SK-N-MC (cell line): ENCODE data around the gene ALDH1A2.
"Not testable (repeated sequence)": the region's sequence is repeated elsewhere in the genome, so short reads cannot be mapped to it uniquely, and the experiment has no call there.

ENCODE experiments used
- DNase-seq: peaks from one replicate; pipeline ENCODE4 v3.0.0-alpha.2; 2011; ENCODE audit warnings: low read depth, low spot score
- H3K27ac ChIP-seq: fragments of 200-600 bp; sonication (generic); 2 replicates; pipeline ENCODE4 v1.5.1; 2016; ENCODE audit warnings: mixed run types
- H3K36me3 ChIP-seq: fragments of 200-600 bp; sonication (generic); 2 replicates; pipeline ENCODE4 v1.6.1; 2017; ENCODE audit warnings: antibody characterized with exemption, low read length, mixed read lengths; ENCODE audit not compliant: insufficient read depth
- H3K4me3 ChIP-seq: fragments of 200-600 bp; sonication (generic); 2 replicates; pipeline ENCODE4 v1.5.1; 2016
- H3K9ac ChIP-seq: fragments of 200-600 bp; sonication (generic); 2 replicates; pipeline ENCODE4 v1.8.0; 2017; ENCODE audit warnings: mixed run types, mixed read lengths; ENCODE audit not compliant: insufficient read length
- H3K9me3 ChIP-seq: fragments of 200-600 bp; sonication (generic); 2 replicates; pipeline ENCODE4 v1.6.1; 2017; ENCODE audit warnings: low read depth, mild to moderate bottlenecking, antibody characterized with exemption, low read length, moderate library complexity, mixed read lengths
- EZH2 ChIP-seq: fragments of 200-600 bp; sonication (generic); IDR thresholded peaks from one replicate; pipeline ENCODE4 v1.6.1; 2017; ENCODE audit warnings: antibody characterized with exemption
- FOXP2 ChIP-seq: optimal IDR thresholded peaks from 2 replicates; pipeline ENCODE3; 2011; ENCODE audit warnings: mild to moderate bottlenecking, moderate library complexity; ENCODE audit not compliant: insufficient read depth; ENCODE audit errors: extremely low read length, control extremely low read depth
- POLR2AphosphoS5 ChIP-seq: IDR thresholded peaks from 2 replicates; pipeline ENCODE4 v1.6.1; 2012; ENCODE audit warnings: mild to moderate bottlenecking, low read depth, low read length, borderline replicate concordance

ALDH1A2 gene

GRCh38 chr15:58096529-58097084 lies 31.1 kb upstream of the ALDH1A2 start:
- H3K9me3 ChIP-seq, result no peaks in the 10 kb centered on the region; the same call in 1 of the 2 replicates
- no peak overlapping the region for H3K9ac ChIP-seq
- DNase-seq, result no peak
- H3K27ac ChIP-seq, result no peak overlapping the region
- no peaks in the 10 kb centered on the region for H3K36me3 ChIP-seq
- no peak overlapping the region for H3K4me3 ChIP-seq
- TF ChIP-seq EZH2 (no peak), FOXP2 (no peak), POLR2AphosphoS5 (no peak)

- no peak overlapping the region for H3K4me3 ChIP-seq
- no peak for DNase-seq
- no peaks in the 10 kb centered on the region; the same call in 1 of the 2 replicates for H3K9me3 ChIP-seq
- no peak overlapping the region for H3K9ac ChIP-seq
- no peaks in the 10 kb centered on the region for H3K36me3 ChIP-seq
- H3K27ac ChIP-seq, result no peak overlapping the region
- TF ChIP-seq POLR2AphosphoS5, result no peak
- no peak for TF ChIP-seq FOXP2
- no peak for TF ChIP-seq EZH2
Measured at GRCh38 chr15:58095415-58095814, 29.9 kb upstream of the ALDH1A2 start.

GRCh38 chr15:58087871-58088270 lies 22.4 kb upstream of the ALDH1A2 start:
- TF ChIP-seq POLR2AphosphoS5 (no peak), EZH2 (no peak), FOXP2 (no peak)
- no peak overlapping the region for H3K9ac ChIP-seq
- DNase-seq, result no peak
- H3K4me3 ChIP-seq, result no peak overlapping the region
- H3K9me3 ChIP-seq, result no peaks in the 10 kb centered on the region
- no peak overlapping the region for H3K27ac ChIP-seq
- H3K36me3 ChIP-seq, result no peaks in the 10 kb centered on the region

- no peak overlapping the region for H3K9ac ChIP-seq
- no peaks in the 10 kb centered on the region for H3K9me3 ChIP-seq
- TF ChIP-seq POLR2AphosphoS5, result no peak
- TF ChIP-seq EZH2, result no peak
- TF ChIP-seq FOXP2, result no peak
- H3K36me3 ChIP-seq, result no peaks in the 10 kb centered on the region
- no peak overlapping the region for H3K4me3 ChIP-seq
- no peak for DNase-seq
- no peak overlapping the region for H3K27ac ChIP-seq
Measured at GRCh38 chr15:58086491-58086890, 21.0 kb upstream of the ALDH1A2 start.

- TF ChIP-seq EZH2, result no peak
- no peak for TF ChIP-seq POLR2AphosphoS5
- no peak for TF ChIP-seq FOXP2
- DNase-seq, result no peak
- no peak overlapping the region for H3K9ac ChIP-seq
- H3K27ac ChIP-seq, result no peak overlapping the region
- no peaks in the 10 kb centered on the region for H3K9me3 ChIP-seq
- no peaks in the 10 kb centered on the region for H3K36me3 ChIP-seq
- no peak overlapping the region for H3K4me3 ChIP-seq
Measured at GRCh38 chr15:58083526-58083925, 18.0 kb upstream of the ALDH1A2 start.

GRCh38 chr15:58081891-58082290 lies 16.4 kb upstream of the ALDH1A2 start:
- Histone ChIP-seq H3K9me3 (no peaks in the 10 kb centered on the region), H3K36me3 (no peaks in the 10 kb centered on the region), H3K27ac (no peak overlapping the region), H3K9ac (no peak overlapping the region), H3K4me3 (no peak overlapping the region)
- no peak for DNase-seq
- TF ChIP-seq FOXP2 (no peak), EZH2 (no peak), POLR2AphosphoS5 (no peak)

- Histone ChIP-seq H3K9ac (no peak overlapping the region), H3K27ac (no peak overlapping the region), H3K36me3 (no peaks in the 10 kb centered on the region), H3K9me3 (no peaks in the 10 kb centered on the region), H3K4me3 (no peak overlapping the region)
- DNase-seq, result no peak
- TF ChIP-seq FOXP2, result no peak
- TF ChIP-seq EZH2, result no peak
- no peak for TF ChIP-seq POLR2AphosphoS5
Measured at GRCh38 chr15:58081456-58081855, 15.9 kb upstream of the ALDH1A2 start.

- DNase-seq, H3K36me3 ChIP-seq, H3K9me3 ChIP-seq, H3K4me3 ChIP-seq, H3K9ac ChIP-seq, H3K27ac ChIP-seq: not testable (repeated sequence)
Measured at GRCh38 chr15:58080959-58081358, 15.4 kb upstream of the ALDH1A2 start.

- Histone ChIP-seq H3K9me3 (no peaks in the 10 kb centered on the region), H3K4me3 (no peak overlapping the region), H3K27ac (no peak overlapping the region), H3K9ac (no peak overlapping the region), H3K36me3 (no peaks in the 10 kb centered on the region)
- no peak for DNase-seq
- TF ChIP-seq EZH2, result no peak
- no peak for TF ChIP-seq FOXP2
- no peak for TF ChIP-seq POLR2AphosphoS5
Measured at GRCh38 chr15:58080398-58080797, 14.9 kb upstream of the ALDH1A2 start.

- no peaks in the 10 kb centered on the region for H3K36me3 ChIP-seq
Measured at GRCh38 chr15:58078591-58078990, 13.1 kb upstream of the ALDH1A2 start.

More at GRCh38 chr15:58078591-58078990, 13.1 kb upstream of the ALDH1A2 start:
- DNase-seq, result no peak
- no peak overlapping the region for H3K4me3 ChIP-seq
- no peaks in the 10 kb centered on the region for H3K9me3 ChIP-seq
- no peak overlapping the region for H3K27ac ChIP-seq
- H3K9ac ChIP-seq, result no peak overlapping the region
- no peak for TF ChIP-seq FOXP2
- TF ChIP-seq EZH2, result no peak
- TF ChIP-seq POLR2AphosphoS5, result no peak
